Stimulated activated CD4-positive, alpha-beta T cell treated with anti-CD3 and anti-CD28 coated beads, TNF-alpha, amount 100 ng/mL, for 48 hours (primary cell): ENCODE results near the gene AARS2.
A peak's percentile ranks its signal among the peaks of the same experiment; 100 is the strongest.
"Not testable (repeated sequence)": the region's sequence is repeated elsewhere in the genome, so short reads cannot be mapped to it uniquely, and the experiment has no call there.

ENCODE experiments used
- DNase-seq, 3 donors: peaks; one replicate each; pipeline ENCODE4 v3.0.0-alpha.2; 2020; ENCODE audit warnings: low read depth in 3 of 3

The AARS2 gene

DNA sequence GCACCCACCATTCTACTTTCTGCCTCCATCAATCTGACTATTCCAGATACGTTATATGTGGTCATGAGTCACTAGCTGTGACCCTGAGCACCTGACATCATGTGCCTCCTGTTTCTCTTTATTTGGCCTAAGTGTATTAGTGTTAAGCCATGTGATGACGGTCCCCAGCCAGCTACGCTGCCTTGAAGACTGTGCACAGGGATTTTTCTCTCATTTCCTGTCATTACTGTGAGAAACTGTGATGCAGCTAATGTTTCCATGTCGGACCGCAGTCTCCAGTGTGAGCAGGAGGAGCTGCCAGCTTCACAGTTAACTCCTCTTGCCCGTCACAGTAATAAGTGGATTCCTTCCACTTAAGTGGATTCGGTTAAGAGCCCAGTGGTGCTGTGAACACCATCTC lies 19.4 kb upstream of the AARS2 start:
- DNase-seq = no peak

DNA sequence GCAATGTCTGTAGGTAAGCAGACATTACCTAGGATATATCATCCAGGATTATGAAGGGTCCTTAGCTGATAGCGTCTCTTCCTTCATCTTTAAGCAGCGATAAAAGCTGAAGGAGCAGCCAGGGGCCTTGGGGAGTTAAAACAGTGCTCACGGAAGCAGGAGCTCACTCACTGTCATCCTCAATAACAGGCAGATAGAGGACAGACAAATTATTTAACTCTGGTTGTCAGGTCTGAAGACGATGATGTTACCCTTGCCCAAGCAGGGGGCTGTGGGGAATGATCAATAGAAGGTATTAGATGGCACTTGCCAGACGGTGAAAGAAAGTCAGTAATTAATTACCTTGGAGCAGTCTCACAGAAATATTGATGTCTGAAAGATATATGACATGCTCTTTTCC lies 16.7 kb upstream of the AARS2 start:
- no peak for DNase-seq

DNA sequence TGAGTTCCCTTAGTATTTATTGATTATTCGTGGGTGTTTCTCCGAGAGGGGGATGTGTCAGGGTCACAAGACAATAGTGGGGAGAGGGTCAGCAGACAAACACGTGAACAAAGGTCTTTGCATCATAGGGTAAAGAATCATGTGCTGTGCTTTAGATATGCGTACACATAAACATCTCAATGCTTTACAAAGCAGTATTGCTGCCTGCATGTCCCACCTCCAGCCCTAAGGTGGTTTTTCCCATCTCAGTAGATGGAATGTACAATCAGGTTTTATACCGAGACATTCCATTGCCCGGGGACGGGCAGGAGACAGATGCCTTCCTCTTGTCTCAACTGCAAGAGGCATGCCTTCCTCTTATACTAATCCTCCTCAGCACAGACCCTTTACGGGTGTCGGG lies 15.1 kb upstream of the AARS2 start:
- not testable (repeated sequence) for DNase-seq

DNA sequence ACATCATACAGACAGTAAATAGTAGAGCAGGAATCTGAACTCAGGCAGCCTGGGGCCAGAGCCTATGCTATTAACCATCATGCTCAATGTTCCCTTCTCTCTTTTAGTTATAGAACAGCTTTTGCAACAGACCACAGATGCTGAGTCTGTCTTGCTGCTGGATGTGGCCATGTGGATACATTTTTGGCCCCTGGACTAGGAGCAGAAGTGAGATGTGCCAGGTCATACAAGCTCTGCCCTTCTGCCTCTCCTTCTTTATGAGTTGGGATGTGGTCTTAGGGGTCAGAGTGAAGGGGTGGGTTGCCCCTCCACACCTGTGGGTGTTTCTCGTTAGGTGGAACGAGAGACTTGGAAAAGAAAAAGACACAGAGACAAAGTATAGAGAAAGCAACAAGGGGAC lies 14.6 kb upstream of the AARS2 start:
- DNase-seq = no peak

DNA sequence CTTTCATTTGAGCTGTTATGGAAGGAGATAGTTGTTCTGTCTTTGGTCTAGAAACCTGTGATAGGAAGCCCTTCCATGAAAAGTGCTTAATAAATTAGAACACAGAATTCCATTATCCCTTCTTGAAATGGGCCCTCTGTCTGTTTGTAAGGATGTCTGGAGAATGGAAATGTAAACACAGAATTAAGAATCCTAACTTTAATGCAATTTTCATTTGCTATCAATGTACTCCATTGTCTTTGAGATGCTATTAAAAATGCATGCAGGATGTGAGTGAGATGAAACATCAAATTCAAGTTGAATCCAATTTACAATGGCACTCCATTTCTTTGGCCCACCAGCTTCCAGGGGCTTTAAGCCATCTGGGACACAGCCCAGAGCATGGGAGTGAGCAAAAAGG lies 13.9 kb upstream of the AARS2 start:
- no peak for DNase-seq

DNA sequence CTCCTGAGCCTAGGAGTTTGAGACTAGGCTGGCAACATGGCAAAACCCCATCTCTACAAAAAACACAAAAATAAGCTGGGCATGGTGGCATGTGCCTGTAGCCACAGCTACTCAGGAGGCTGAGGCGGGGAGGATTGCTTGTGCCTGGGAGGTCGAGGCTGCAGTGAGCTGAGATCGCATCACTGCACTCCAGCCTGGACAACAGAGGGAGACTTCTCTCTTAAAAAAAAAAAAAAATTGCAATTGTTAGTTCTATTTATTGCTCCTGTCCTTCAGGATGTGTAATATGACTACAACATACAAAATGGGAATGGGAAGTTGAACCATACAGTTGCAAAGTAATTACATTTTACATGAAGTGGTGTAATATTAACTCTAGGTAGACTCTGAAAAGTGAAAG lies 8.1 kb upstream of the AARS2 start:
- DNase-seq = no peak

DNA sequence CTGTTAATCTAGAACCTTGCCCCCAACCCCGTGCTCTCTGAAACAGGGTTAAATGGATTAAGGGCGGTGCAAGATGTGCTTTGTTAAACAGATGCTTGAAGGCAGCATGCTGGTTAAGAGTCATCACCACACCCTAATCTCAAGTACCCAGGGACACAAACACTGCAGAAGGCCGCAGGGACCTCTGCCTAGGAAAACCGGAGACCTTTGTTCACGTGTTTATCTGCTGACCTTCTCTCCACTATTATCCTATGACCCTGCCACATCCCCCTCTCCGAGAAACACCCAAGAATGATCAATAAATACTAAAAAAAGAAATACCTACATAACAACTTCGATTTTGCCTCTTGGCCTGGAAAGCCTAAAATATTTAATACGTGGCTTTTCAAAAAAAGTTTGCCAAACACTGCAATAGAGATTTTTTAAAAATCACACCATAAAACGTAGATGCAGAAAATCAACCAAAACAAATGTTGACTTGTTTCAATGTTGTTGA lies 4.0 kb upstream of the AARS2 start:
- not testable (repeated sequence) for DNase-seq

DNA sequence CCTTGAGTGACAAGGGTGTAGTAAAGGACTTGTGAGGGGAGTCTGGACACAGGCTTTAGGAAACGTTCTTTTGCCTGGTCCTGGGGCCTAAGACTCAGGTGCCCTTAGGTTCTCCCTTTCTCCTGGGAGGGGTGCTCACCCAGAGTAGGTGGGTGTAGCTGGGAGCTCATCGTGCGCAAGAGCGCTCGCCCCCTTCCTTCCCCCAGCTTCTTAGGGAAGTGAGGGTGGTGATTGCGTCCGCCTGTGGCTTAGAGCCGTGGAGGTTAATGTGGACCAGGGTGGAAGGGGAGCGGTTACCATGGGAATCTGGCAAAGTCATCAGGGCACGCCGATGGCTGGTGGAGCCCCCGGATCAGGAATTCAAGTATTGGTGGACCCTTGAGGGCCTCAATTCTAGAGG lies 3.3 kb upstream of the AARS2 start:
- DNase-seq = no peak

DNA sequence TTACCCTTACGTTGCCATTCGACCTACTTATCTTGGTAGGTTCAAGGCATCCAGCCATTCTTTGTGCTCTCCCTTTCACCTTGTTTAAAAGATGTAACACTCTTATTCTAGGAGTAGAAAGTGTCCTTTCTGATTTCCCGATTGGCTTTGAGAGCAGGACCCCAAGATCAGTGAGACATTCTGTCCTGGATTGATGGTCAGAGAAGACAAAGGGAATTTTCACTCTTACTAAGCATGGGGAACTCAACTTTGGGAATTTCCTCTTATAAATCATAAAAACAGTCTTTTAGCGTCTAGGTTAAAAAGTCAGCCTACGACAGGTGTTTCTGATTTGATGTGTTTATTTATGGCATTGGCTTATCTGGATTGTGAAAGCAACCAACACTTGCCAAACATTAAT lies 2.8 kb upstream of the AARS2 start:
- no peak for DNase-seq

DNA sequence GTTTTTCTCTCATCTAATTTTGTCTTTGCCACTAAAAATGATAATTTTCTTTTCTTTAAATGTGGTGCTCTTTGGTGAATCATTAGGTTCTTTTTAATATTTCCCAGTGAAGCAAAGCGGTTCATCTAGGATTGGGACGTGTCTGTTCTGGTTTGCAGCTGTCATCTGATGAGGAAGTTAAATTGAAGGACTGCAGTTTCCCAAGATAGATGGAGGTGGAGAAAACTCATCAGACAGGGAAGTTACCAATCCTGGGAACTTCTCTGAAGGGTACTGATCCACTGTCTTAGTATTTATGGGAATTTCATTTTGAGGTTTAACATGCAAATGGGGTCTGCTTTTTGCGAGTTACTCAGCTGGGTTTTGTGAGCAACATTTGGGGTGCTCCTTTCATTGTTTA lies 2.4 kb upstream of the AARS2 start:
- no peak for DNase-seq

DNA sequence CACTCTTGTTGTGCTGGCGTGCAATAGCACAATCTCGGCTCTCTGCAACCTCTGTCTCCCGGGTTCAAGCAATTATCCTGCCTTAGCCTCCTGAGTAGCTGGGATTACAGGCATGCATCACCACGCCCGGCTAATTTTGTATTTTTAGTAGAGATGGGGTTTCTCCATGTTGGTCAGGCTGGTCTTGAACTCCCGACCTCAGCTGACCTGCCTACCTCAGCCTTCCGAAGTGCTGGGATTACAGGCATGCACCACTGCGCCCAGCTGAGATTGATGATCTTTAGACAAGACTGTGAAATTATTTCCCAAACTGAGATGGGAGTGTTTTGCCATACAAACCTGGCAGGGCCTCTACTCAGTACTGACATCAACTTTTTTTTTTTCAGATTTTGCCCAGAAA lies 1.5 kb upstream of the AARS2 start:
- DNase-seq = not testable (repeated sequence)

DNA sequence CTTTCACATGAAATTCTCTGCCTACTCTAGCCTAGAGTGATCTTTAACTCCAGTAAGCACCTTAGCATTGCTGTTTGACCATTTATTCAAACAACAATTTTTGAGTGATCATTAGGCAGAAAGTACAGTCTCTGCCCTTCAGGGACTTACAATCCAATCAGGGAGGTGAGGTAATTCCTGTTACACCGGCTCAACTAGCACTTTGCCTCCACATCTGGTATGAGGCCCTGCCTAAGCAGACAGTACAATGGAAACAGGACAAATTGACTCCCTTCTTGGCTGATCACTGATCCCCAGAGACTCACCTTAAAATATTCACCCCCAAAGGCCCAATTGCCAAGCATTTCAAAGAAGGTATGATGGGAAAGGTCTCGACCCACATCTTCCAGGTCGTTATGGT lies 1.4 kb downstream of the AARS2 start:
- DNase-seq = no peak

DNA sequence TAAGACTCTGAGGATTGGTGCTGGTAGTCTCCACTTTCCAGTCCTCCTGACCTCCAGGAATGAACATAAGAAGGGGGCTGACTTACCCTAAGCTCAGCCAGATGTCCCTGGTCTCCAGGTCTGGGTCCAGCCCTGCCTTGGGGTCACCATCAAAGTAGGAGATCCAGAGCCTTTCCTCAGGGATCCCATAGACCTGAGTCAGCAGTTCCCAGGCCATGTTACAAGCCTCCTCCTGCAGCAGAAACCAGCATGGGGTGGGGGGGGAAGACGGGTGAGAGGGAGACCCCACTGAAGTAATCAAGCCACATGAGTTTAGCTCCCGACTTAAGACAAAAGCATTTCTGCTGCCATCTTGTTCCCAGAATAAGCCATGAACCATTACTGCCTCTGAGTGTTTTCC lies 1.8 kb downstream of the AARS2 start:
- DNase-seq = no peak

DNA sequence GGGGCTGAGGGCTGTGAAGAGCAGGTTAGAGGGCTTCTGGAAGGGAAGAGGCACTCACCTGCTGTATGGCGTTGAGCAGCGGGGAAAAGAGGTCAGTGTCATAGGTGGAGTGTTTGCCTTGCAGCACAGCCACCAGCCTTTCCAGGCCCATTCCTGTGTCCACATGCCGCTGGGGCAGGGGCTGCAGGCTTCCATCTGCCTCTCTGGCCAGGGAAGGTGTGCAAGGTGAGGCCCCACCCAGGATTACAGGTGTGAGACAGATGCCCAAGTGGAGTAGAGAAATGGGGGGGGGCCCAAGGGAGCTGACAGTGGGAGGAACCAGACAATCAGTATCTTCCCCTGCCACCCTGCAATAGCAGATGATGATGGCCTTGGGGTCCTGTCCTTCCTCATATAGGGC lies 2.9 kb downstream of the AARS2 start:
- no peak for DNase-seq

DNA sequence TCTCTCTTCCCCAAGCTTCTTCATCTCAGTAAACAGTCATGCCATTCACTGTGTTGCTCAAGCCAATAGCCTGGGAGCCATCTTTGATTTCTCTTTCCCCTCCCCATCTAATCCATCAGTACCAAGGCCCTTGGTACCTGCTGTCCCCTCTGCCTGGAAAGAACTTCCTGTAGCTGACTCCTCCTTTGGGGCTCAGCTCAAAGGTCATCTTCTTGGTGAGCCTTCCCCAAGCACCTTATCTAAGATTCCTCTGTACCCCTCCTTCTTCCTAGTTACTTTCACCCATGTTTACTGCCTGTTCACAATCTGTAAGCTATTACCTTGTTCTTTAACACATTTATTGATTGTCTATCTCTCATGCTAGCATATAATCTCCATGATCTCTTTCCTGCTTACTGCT lies 3.5 kb downstream of the AARS2 start:
- DNase-seq = no peak

DNA sequence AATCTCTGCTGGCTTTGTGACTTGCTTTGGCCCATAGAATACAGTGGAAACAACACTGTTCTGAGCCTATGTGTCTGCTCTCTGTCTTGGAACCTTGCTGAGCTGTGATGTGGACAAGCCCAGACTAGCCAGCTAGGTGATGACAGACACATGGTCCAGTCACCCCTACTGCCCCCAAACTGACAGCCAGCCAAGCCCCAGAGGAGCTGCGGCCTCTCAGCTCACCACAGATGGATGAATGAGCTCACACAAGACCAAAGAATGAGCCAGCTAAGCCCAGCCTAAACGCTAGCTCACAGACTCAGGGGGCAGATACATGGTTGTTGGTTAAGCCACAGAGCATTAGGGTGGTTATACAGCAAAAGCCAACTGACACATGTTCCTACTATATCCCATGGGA lies 4.1 kb downstream of the AARS2 start:
- DNase-seq = no peak

DNA sequence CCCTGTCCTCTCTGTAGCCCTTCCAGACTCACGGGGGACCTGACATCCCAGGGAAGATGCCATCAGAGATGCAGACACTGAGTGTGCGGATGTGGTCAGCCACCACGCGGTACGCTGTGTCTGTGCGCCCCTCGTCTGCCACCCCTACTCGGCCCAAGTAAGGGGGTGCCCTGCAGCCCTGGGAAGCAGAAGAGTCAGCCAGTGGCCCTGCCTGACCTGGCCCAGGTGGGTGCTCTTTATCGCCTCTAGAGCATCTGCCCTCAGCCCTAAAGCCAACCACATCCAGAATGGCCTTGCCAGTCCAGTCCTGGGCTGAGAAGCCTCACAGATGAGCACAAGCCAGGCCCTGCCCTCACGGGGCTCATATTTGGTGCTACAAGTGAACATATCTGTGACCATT lies 5.9 kb downstream of the AARS2 start:
- no peak for DNase-seq

DNA sequence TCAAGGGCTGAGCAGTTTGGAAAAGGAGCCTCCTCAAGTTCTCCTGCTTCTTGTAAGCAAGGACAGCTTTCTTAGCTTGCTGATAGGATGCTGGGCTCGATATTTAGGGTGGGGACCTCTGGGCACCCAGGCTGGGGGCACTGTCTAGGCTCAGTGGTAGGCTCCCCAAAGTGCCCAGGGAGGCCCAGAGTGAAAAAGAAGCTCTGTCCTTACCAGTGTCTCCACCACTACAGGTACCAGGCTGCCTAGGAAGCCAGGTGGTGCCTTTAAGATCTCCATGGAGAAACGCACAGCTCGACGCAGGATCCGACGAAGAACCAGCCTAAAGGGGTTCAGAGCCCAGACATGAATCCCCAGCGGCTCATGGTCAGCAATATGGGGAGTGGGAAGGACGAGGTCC lies 6.4 kb downstream of the AARS2 start:
- no peak for DNase-seq

DNA sequence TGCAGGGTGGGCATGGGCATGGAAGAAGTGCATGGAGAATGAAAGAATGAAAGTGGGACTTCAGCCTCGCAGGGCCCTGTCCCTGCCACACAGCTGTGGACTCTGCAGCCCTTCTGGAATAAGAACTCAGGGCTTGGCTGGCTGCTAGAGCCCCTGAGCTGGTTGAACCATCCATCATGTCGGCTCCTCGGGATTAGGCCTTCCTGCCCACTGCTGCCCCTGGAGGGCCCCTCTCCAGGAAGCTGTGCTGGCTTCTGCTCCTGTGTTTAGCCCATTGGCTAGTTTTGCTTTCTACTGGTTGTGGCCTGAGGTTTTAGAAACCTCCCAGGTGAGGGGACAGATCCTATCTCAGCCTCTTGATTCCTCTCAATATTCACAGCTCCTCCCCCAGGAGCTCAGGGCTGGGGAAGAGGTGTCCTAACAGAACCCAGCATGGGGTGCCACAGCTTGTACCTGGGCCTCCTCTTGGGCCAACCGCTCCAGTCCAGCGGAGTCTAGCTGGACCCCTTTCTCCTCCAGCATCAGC lies 7.9 kb downstream of the AARS2 start:
- no peak for DNase-seq

DNA sequence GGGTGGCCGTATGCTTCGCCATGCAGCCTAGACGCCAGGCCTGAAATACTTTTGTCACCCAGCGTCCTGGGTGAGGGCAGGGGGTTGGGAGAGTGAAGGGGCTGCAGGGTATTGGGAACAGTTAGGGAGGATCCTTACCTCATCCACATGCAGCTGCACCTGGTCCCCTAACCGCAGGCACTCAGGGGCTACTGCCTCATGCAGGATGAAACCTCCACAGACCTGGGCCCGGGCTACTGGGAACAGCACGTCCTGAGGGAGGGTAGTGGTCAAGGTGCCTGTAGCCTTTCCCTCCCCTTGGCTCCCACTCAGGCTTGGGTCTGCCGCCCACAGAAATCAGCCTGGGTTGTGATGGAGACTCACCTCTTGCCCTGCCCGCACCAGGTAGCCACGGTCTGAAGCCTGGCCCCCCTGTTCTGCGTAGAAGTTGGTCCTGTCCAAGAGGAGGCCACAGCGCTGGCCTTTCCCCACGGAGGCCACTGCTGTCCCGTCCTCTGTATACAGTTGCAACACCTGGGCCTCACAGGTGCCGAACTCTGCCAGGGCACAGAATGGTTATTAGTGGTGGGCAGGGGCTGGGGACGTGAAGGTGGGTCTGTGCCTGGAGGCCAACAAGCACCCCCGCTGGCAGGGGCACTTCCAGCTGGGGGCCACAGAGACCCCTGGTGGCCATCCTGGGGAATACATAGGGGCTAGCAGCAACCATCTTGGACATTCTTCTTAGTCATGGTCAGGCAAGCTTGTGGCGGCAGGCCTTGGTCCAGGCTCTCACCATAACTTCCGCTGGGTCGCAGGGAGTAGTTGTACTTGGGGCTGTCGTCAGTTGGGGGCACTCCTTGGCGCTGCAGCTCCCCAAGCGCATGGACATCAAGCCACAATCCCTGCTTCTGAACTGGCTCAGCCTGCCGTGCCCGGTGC lies 8.6 kb downstream of the AARS2 start:
- peak in 1 of 3 donors; percentile 20 for DNase-seq

DNA sequence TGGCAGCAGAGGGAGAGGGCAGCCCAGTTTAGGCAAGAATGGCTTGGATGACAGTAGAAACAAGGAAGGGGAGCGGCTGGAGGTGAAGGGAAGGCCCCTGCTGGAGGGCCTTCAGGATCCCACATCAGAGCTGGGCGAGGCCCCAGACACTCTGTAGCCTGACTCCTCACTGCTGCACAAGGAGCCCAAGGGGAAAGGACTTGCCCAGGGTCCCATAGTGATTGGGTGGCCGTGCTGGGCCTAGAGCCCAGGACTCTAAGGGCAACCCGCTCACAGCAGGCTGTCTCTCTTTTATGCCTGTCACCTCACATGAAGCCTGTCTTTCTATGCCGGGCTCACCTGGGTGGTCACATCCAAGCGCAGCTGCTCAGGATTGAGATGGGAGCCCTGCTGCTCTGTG lies 9.3 kb downstream of the AARS2 start:
- no peak for DNase-seq

DNA sequence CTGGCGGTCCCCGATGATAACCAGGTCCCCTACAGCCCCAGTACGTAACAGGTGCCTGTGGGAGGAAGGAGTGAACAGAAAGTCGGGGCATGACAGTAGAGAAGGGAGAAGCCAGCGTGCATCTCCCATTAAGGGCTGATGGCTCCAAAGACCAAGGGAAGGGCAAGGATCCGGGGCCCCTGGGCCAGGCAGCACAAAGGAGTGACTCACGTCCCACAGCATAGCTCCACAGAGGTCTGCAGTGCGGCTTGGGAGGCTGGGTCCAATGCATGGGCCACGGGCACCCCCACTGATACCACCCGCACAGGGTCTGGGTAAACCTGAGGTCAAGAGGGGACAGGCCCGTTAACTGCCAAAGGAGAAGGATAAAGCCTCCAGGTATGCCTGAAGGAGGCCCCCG lies 10.3 kb downstream of the AARS2 start:
- no peak for DNase-seq

DNA sequence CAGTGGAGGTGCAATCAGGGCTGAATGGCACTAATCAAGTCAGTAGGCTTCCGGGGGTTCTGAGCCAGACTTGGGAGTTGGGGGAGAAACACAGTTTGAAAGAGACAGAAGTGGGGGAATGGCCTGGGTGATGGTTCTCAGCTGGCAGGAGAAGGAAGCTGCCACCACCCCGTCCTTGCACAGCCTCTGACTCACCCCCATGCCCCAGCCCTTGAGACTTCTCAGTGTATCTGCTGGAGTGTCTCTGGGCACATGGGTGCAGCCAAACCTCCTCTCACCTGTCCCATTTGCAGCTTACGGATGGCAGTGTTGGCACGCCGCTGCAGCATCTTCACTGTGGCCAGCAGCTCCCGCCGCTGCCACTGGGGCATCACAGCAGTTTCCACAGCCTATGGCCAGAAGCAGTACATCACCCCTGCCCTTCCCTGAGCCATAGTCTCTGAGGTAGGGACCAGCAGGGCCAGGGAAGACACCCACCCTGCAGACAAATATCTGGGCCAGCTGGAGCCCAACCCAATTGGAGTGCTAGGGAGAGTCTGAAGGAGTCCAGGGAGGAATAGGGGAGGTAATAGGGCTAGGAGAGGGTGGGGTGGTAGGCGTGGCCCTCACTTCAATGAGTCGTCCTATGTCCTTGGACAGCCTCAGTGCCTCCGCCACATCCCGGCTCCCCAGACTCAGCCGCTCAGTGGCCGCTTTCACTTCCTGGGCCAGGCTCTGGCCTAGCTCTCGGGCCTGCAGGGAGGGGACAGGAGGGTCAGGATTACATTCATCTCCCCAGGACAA lies 11.2 kb downstream of the AARS2 start:
- no peak for DNase-seq
